ENCODE results near the gene RGS5. TPM values are rescaled to one million over a fixed set of nuclear protein-coding genes. Genes with fewer than 3 reads are reported as not detected.

Gene RGS5
- total RNA-seq, 4 donors from 2014 or later = 37.1 to 197 (median 120) TPM

GRCh38 chr1:163187849-163188248 lies 14.9 kb downstream of the RGS5 start:
- DNase-seq = no peak
- Histone ChIP-seq H3K27me3 (no peaks in the 10 kb centered on the region), H3K4me3 (no peak overlapping the region), H3K36me3 (no peaks in the 10 kb centered on the region), H3K9me3 (no peaks in the 10 kb centered on the region), H3K4me1 (no peaks in the 10 kb centered on the region), H3K27ac (no peak overlapping the region)
- intact Hi-C loops (cut with DNase I; ENCODE audit: low total_unique reads) = no loop called here
- TF ChIP-seq, protein P1, sequence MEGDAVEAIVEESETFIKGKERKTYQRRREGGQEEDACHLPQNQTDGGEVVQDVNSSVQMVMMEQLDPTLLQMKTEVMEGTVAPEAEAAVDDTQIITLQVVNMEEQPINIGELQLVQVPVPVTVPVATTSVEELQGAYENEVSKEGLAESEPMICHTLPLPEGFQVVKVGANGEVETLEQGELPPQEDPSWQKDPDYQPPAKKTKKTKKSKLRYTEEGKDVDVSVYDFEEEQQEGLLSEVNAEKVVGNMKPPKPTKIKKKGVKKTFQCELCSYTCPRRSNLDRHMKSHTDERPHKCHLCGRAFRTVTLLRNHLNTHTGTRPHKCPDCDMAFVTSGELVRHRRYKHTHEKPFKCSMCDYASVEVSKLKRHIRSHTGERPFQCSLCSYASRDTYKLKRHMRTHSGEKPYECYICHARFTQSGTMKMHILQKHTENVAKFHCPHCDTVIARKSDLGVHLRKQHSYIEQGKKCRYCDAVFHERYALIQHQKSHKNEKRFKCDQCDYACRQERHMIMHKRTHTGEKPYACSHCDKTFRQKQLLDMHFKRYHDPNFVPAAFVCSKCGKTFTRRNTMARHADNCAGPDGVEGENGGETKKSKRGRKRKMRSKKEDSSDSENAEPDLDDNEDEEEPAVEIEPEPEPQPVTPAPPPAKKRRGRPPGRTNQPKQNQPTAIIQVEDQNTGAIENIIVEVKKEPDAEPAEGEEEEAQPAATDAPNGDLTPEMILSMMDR (IDR thresholded peaks at IDR 0.05) = no peak
- no peak for TF ChIP-seq POLR2A (IDR thresholded peaks at IDR 0.05)

DNA sequence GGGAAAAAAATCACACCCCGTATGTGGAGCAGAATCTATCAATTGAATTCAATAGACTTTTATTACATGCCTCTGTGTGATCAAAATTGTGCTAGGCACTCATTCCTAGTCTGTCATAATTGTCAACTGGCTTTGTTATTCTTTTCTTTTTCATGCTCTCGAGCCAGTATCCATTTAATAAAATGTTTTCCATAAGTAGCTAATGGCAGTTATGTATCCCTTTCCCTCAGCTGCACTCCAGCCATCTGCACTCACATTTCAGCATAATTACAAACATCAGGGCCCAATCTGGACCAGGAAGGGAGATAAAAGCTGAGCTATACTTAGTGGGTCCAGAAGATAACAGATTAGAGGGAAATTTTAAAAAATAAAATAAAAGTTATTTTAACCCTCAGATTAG lies 15.9 kb downstream of the RGS5 start:
- H3K36me3 ChIP-seq = no peaks in the 10 kb centered on the region
- no peak for DNase-seq

DNA sequence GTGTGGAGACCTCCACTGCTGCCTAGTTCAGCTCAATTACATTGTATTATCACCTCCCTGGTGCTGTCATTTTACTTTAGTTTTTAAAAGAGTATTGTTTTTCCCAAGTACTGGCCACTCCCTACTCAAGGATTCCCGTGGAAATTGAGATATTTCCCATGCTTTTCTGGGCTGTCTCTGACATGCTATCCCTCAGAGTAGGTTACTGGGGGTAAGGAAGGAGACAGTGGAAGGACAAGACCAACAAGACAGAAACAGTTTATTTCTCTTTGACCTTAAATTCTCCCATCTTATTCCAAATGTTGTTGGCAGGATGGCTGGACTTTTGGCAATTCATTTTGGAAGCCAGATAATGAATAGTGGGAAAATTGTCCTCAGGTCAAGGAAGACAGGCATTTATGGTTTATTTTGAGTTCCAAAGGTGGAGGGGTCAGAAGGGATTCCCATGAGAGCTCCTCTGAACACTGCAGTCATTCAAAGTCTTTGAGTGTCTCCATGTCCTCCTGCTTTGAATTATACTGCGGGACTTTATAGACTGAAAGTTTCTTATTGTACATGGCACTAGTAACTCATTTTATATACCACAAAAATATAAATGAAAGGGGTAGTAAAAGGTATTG lies 20.3 kb downstream of the RGS5 start:
- H3K27ac ChIP-seq = no peak overlapping the region
- H3K27me3 ChIP-seq = no peaks in the 10 kb centered on the region
- no peaks in the 10 kb centered on the region for H3K4me1 ChIP-seq
- TF ChIP-seq, protein P1 (IDR thresholded peaks at IDR 0.05) = no peak
- no peak for TF ChIP-seq POLR2A (IDR thresholded peaks at IDR 0.05)
- intact Hi-C loops (cut with DNase I; ENCODE audit: low total_unique reads) = no loop called here
- H3K9me3 ChIP-seq = no peaks in the 10 kb centered on the region
- DNase-seq = no peak
- H3K4me3 ChIP-seq = no peak overlapping the region
- no peaks in the 10 kb centered on the region for H3K36me3 ChIP-seq

More for the DNA sequence above, 15.9 kb downstream of the RGS5 start:
- intact Hi-C loops (cut with DNase I; ENCODE audit: low total_unique reads) = no loop called here
- no peak overlapping the region for H3K4me3 ChIP-seq
- no peaks in the 10 kb centered on the region for H3K27me3 ChIP-seq
- H3K27ac ChIP-seq = no peak overlapping the region
- H3K9me3 ChIP-seq = no peaks in the 10 kb centered on the region
- no peak for TF ChIP-seq POLR2A (IDR thresholded peaks at IDR 0.05)
- TF ChIP-seq, protein P1 (IDR thresholded peaks at IDR 0.05) = no peak
- no peaks in the 10 kb centered on the region for H3K4me1 ChIP-seq

GRCh38 chr1:163178628-163179027 lies 24.1 kb downstream of the RGS5 start:
- DNase-seq = no peak
- intact Hi-C loops (cut with DNase I; ENCODE audit: low total_unique reads) = no loop called here
- Histone ChIP-seq H3K27ac (no peak overlapping the region), H3K9me3 (no peaks in the 10 kb centered on the region), H3K36me3 (no peaks in the 10 kb centered on the region), H3K27me3 (no peaks in the 10 kb centered on the region), H3K4me1 (no peaks in the 10 kb centered on the region), H3K4me3 (no peak overlapping the region)
- TF ChIP-seq, protein P1 (IDR thresholded peaks at IDR 0.05) = no peak

GRCh38 chr1:163176797-163177196 lies 25.9 kb downstream of the RGS5 start:
- H3K4me1 ChIP-seq = no peaks in the 10 kb centered on the region
- no peak overlapping the region for H3K27ac ChIP-seq
- H3K9me3 ChIP-seq = no peaks in the 10 kb centered on the region
- no peak for DNase-seq
- no peaks in the 10 kb centered on the region for H3K27me3 ChIP-seq
- H3K36me3 ChIP-seq = no peaks in the 10 kb centered on the region
- TF ChIP-seq, protein P1 (IDR thresholded peaks at IDR 0.05) = no peak
- no peak for TF ChIP-seq POLR2A (IDR thresholded peaks at IDR 0.05)
- H3K4me3 ChIP-seq = no peak overlapping the region
- intact Hi-C loops (cut with DNase I; ENCODE audit: low total_unique reads) = no loop called here
